ENCODE data around the gene C5orf22. TPM values are rescaled to one million over a fixed set of nuclear protein-coding genes. Genes with fewer than 3 reads are reported as not detected.

C5orf22 gene
- total and polyA plus RNA-seq, 2 donors (not counting 3 experiments of a cell fraction or from before 2014, with no cell fraction given) = 11.7 to 27.5 TPM

DNA sequence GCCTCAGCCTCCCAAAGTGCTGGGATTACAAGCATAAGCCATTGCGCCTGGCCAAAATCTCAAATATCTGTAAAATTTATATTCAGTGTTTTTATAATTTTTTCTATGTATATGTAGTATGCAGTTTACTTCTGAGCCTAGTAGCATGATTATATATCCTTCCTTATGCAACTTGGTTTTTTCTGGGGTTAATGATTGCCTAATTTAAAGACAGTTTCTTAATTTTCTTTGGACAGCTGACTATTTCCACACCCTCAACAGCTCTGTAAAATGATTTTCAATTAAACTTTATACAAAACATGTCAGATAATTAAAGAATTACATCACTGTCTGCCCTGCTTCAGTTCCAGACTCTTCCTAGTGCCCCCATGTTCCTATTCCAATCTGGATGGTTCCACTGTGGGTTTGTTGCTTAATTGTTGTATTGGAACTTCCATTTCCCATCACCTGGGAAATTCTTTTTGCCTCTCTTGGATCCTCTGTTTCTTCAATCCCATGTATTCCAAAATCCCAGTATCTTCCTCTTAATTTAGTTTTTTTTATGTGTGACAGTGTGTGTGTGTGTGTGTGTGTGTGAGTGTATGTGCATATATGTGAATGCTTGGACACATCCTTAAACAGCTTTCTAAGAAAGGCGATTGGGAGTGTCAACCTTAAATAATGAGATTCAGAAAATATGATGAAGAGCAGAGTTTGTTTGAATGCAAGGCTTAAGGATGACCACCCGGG is 53.2 kb downstream of the C5orf22 start:
- H3K4me3 ChIP-seq (replicated peaks in 1 of 3; ENCODE audit: insufficient read depth in 1 of 3, low read depth in 1 of 3, low read length in 3 of 3) = no peak overlapping the region
- TF ChIP-seq POLR2AphosphoS5 (IDR thresholded peaks at IDR 0.05; ENCODE audit: insufficient read depth, low read depth, low read length) = no peak
- TF ChIP-seq, protein P1, sequence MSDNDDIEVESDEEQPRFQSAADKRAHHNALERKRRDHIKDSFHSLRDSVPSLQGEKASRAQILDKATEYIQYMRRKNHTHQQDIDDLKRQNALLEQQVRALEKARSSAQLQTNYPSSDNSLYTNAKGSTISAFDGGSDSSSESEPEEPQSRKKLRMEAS (IDR thresholded peaks at IDR 0.05; ENCODE audit: insufficient read depth, insufficient read length) = no peak
- TF ChIP-seq MYC (IDR thresholded peaks at IDR 0.05; ENCODE audit: low read depth, low read length) = no peak
- TF ChIP-seq, protein P2, sequence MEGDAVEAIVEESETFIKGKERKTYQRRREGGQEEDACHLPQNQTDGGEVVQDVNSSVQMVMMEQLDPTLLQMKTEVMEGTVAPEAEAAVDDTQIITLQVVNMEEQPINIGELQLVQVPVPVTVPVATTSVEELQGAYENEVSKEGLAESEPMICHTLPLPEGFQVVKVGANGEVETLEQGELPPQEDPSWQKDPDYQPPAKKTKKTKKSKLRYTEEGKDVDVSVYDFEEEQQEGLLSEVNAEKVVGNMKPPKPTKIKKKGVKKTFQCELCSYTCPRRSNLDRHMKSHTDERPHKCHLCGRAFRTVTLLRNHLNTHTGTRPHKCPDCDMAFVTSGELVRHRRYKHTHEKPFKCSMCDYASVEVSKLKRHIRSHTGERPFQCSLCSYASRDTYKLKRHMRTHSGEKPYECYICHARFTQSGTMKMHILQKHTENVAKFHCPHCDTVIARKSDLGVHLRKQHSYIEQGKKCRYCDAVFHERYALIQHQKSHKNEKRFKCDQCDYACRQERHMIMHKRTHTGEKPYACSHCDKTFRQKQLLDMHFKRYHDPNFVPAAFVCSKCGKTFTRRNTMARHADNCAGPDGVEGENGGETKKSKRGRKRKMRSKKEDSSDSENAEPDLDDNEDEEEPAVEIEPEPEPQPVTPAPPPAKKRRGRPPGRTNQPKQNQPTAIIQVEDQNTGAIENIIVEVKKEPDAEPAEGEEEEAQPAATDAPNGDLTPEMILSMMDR (IDR thresholded peaks at IDR 0.05; ENCODE audit: extremely low read depth in 1 of 2, insufficient read depth in 1 of 2, low read depth in 1 of 2, low read length in 2 of 2) = no peak
- TF ChIP-seq GATA2 (IDR thresholded peaks at IDR 0.05; ENCODE audit: insufficient read depth, insufficient read length, low read depth, low read length) = no peak
- TF ChIP-seq EZH2 (IDR thresholded peaks at IDR 0.05; ENCODE audit: borderline replicate concordance, low read depth, low read length, severe bottlenecking) = no peak
- no peak for TF ChIP-seq POLR2A (IDR thresholded peaks at IDR 0.05; ENCODE audit: low read depth, low read length)
- no peak for TF ChIP-seq JUN (IDR thresholded peaks at IDR 0.05; ENCODE audit: borderline replicate concordance, insufficient read depth, insufficient read length, low read depth)
- TF ChIP-seq FOS (IDR thresholded peaks at IDR 0.05; ENCODE audit: borderline replicate concordance, insufficient read depth, low read length) = no peak
- no peak overlapping the region for H2AFZ ChIP-seq (ENCODE audit: low read depth, low read length)
- no peaks in the 10 kb centered on the region for H3K36me3 ChIP-seq (ENCODE audit: control insufficient read depth in 2 of 2, extremely low read depth in 1 of 2, insufficient read depth in 2 of 2, low read length in 2 of 2)
- BruUV-seq (replicated peaks) = no TSS peak
- no peak overlapping the region for H3K9ac ChIP-seq (replicated peaks; ENCODE audit: extremely low read depth, insufficient read depth, low read length)
- POLR2A ChIA-PET = no interaction called here
- H3K4me1 ChIP-seq (ENCODE audit: control insufficient read depth, extremely low read depth, insufficient read depth, low read length) = no peaks in the 10 kb centered on the region
- no peaks in the 10 kb centered on the region for H3K79me2 ChIP-seq (ENCODE audit: control insufficient read depth, insufficient read depth, low read length)
- no peak overlapping the region for H3K27ac ChIP-seq (ENCODE audit: insufficient read depth, low read depth, low read length)
- peaks cover 0 to 2% of the 10 kb centered on the region in 2 experiments for H3K27me3 ChIP-seq (ENCODE audit: control insufficient read depth in 2 of 2, insufficient read depth in 2 of 2, low read length in 2 of 2)
- intact Hi-C loops (cut with micrococcal nuclease) (no loop called here), dilution Hi-C loops (cut with MboI; ENCODE audit: extremely low pct_ligation_motif_present, low sequenced_read_pairs) (no loop called here)
- CTCF ChIA-PET = interaction anchor here (1.4 to 1.5 kb wide), 2 partner anchors 491 to 508 kb away, joined by 3 to 4 read pairs; no protein-coding TSS in a partner anchor
- no peaks in the 10 kb centered on the region for H4K20me1 ChIP-seq (replicated peaks; ENCODE audit: control insufficient read depth, extremely low read depth, insufficient read depth, low read length)
- H3K9me1 ChIP-seq (replicated peaks; ENCODE audit: control insufficient read depth, extremely low read depth, insufficient read depth, low read length) = no peaks in the 10 kb centered on the region
- H3K9me3 ChIP-seq (replicated peaks; ENCODE audit: control insufficient read depth, insufficient read depth, low read length) = no peaks in the 10 kb centered on the region
- DNase-seq (ENCODE audit: low read depth, low spot score) (no peak), FAIRE-seq (no peak)
- no peak overlapping the region for H3K4me2 ChIP-seq (ENCODE audit: insufficient read depth, low read length)
